MV-4-11 (cell line): ENCODE results near the gene ZNF823.

Experiments used
- DNase-seq: peaks from one replicate; lab custom pipeline; 2025; lab: John Stamatoyannopoulos, UW

ZNF823 gene

DNA sequence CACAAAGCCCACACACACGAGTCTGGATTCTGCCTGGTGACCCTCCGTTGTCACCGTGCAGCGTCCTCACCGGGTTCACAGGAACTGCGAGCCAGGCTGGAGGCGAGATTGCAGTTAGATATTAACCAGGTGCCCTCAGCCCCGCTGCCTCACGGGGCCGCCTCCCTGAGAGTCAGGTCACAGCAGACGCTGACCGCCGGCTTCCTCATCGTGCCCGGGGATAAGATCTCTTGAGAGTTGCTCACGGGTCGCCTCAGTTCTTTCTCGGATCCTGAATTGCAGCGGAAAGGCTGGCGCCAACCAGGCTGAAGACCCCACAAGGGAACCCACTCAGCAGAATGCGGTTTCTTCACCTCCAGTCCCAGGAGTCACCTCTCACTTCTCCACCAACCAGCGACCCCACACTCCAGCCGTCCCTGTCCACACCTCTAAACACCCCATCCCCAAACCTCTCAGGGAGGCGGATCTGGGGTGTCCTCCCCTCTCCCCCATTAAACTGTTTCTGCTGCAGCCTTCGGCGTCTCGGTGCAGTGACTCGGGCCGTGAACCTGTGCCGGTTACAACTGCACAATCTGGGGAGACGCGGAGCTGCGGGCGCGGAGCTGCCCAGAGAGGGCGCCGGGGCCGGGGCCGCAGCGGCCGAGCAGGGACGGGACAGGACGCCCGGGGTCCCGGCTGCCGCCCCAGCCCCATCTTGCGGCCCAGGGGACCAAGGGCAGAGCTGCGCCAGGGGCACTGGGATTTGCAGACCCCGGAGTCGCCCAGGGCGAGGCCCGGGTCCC lies 591 bp downstream of the ZNF823 start:
- peak; percentile 14 for DNase-seq

DNA sequence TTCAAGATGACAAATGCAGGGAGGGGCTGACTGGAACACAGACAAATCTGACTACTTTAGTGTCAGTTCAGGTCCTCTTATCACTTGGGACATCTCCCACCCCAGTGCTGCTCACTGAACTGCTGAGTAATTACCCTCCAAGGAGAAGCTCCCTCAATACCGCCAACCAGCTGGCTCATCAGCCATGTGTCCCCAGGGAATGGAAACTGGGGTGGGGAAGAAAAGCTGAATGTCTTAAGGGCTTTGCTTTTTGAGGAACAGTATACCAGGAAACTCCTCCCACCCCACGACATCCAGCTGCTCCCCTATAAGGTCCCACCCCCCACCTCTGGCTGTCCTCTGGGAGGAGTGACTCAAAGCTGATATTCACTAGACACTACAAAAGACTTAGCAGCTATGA lies 2.0 kb downstream of the ZNF823 start:
- DNase-seq: peak; percentile 95

DNA sequence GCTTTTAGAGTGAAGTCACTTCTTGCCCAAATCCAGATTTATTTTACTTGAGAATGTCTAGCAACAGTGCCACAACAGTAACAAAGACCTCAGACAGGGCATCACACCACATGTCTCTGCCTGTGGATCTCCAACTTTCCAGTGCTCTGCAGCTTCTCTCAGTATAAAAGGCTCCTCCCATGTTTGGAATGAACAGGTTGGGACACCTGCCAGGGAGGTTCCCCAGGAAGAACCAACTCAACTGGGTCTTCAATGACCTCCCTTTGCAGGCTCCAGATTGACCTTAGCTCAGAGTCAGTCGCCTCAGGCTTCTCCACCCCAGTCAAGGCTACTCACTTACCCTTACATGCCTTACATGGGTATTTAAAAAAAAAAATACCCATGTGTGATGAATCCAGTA lies 3.4 kb downstream of the ZNF823 start:
- no peak for DNase-seq

DNA sequence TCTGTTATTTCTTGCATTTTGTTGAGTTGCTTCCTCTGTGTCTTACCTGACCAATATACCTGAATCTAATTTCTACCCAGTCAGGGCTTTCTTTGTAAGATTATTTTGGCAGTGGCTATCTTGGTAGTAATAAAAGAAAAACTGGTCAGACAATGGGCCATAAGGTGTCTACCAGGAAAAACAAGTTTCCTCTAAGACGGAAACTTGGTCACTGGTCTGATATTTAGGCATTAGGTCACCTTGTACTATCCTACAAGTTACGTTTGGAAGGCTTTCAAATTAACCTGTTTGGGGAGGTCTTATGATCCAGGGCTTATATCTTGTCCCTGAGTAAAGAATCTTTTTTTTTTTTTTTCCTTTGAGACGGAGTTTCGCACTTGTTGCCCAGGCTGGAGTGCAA lies 9.2 kb downstream of the ZNF823 start:
- DNase-seq: no peak

DNA sequence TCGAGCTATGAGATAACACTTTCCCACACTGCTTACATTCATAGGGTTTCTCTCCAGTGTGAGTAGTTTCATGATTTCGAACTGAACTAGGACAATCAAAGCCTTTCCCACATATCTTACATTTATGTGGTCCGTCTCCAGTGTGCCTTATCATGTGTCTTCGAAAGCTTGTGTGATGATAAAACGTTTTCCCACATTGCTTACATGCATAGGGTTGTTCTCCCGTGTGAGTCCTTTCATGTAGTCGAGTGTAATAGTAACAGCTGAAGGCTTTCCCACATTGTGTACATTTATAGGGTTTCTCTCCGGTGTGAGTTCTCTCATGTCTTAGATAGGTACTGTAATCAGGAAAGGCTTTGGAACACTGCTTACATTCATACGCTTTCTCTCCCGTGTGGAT lies 16.3 kb downstream of the ZNF823 start:
- no peak for DNase-seq

DNA sequence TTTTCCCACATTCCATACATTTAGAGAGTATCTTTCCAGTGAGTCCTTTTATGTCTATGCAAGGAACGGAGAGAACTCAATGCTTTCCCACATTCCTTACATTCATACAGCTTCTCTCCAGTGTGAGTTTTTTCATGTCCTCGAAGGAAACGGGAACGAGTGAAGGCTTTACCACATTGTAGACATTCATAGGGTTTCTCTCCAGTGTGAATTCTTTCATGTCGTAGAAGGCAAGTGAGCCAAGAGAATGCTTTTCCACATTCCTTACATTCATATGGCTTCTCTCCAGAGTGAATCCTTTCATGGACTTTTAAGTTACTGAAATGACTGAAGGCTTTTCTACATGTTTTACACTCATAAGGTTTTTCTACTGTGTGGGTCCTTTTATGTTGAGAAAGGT lies 17.1 kb downstream of the ZNF823 start:
- DNase-seq: no peak

DNA sequence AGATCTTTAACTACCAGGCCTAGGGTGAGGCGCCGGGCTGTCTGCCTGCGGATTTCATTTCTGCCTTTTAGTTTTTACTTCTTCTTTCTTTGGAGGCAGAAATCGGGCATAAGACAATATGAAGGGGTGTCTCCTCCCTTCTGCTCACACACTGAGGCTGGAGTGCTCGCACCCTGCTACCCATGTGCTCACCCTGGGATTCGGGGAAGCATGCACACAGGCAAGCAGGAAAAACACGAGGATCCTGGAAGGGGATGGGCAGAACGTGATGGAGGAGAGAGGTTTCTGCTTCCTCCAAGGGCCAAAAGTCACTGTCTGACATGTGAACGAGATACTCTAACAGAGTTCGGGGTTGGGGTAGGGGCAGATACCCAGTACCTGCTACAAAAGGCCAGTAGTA lies 28.4 kb downstream of the ZNF823 start:
- peak; percentile 56 for DNase-seq

DNA sequence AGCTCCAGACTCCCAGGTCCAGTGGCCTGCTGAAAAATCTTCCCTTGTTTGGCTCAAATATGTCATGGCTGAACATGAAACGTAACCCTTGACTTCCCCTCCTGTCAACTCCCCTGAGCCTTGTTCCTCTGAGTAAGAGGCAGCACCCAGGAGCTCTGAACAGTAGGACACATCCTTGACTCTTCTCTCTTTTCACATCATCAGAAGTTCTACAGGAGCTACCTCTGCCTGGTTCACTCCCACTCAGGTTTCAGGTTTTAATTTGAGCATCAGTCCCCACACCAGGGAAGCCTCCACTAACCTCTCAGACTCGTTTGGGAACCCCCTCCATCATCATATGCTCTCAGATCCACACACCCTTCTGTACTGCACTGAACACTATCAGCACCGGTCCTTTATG lies 30.3 kb downstream of the ZNF823 start:
- no peak for DNase-seq

DNA sequence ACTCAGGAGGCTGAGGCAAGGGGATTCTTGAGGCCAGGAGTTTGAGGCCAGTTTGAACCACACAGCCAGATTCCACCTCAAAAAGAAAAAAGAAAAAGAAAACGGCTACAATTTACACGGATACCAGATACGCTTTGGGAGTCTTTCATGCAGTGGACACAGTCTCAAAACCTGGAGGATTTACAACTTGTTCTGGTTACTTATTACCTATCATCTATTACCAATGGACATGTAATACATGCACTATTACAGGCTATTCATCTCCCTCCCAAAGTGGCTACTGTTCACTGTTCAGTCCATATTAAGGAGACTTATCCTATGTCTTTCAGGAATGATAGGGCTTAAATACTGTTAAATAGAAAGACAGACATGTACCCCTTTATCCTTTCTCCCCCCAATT lies 33.3 kb downstream of the ZNF823 start:
- DNase-seq: no peak

DNA sequence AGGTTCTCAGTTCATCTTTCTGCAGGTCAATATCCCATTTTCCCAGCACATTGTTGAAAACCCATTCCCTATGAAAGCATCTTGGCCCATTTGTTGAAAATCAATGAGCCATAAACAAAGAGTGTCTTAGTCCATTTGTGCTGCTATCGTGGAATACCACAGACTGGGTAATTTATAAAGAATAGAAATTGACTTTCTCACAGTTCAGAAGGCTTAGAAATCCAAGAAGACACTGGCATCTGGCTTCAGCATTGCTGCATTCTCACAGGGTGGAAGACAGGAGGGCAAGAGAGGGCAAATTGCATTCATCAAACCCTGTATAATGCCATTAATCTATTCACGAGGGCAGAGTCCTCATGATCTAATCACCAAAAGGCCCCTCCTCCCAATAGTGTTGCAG lies 34.1 kb downstream of the ZNF823 start:
- DNase-seq: no peak

DNA sequence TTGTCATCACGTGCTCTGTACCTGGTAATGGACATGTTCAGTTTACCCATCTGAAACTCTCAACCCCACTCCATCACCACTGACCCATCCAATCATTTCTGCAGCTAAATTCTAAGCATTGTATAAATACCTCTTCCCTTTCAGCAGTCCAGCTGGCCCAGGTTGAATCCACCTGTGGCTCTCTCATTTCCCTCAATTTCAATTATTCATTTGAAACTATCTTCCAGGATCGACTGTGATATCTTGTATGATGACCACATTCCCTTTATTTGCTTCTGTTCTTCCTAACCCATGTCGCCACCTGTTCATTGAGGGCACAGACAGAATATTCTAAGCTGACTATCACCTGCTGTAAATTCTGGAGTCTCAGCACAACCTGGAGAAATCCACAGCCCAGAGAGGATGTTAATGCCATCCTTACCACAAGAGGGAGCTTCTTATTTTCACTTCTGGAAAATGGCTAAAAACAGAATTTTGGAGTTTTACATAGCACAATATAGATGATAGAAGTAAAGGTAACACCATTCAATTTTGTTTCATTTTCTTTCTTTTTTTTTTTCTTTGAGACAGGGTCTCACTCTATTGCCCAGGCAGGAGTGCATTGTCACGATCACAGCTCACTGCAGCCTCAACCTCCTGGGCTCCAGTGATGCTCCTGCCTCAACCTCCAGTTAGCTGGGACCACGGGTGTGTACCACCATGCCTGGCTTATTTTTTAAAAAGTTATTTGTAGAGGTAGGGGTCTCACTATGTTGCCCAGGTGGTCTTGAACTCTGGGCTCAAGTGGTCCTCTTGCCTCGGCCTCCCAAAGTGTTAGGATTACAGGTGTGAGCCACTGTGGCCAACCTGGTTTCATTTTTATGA lies 38.6 kb downstream of the ZNF823 start:
- peak; percentile 33 for DNase-seq

DNA sequence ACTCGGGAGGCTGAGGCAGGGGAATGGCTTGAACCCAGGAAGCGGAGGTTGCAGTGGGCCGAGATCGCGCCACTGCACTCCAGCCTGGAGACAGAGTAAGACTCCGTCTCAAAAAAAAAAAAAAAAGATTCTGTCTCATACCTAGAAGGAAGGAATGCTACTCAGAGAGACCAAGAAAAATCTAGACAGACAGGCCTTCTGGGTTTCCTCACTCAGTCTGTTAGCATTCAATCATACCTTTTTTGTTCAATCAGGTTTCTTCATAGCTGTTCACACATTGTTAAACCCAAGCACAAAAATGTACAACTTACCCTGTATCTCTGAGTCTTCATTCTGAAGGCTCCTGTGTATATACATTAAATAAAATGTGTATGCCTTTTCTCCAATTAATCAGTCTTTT lies 40.5 kb downstream of the ZNF823 start:
- DNase-seq: no peak

DNA sequence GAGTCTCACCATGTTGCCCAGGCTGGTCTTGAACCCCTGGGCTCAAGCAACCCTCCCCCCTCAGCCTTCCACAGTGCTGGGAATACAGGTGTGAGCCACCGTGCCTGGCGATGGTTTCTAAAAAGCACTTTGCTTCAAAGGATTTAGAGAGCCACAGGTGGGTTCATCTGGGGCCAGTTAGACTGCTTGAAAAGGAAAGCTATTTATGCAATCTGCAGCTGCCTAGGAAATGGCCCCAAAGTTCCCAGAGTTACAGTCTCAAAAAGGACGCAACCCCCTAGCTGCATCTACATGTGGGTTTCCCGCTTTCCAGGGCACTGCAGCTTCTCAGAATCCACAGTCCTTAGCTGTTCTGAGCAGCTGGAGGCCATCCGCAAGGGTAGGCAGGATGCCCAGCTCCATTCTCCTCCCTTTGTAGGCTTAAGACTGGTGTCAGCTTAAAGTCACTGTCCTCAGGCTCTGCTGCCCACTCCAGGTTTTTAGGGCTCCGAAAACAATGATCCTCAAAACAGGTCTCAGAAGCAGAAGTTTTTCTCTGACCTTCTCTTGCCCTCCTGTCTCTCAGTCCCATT lies 41.4 kb downstream of the ZNF823 start:
- DNase-seq: no peak

DNA sequence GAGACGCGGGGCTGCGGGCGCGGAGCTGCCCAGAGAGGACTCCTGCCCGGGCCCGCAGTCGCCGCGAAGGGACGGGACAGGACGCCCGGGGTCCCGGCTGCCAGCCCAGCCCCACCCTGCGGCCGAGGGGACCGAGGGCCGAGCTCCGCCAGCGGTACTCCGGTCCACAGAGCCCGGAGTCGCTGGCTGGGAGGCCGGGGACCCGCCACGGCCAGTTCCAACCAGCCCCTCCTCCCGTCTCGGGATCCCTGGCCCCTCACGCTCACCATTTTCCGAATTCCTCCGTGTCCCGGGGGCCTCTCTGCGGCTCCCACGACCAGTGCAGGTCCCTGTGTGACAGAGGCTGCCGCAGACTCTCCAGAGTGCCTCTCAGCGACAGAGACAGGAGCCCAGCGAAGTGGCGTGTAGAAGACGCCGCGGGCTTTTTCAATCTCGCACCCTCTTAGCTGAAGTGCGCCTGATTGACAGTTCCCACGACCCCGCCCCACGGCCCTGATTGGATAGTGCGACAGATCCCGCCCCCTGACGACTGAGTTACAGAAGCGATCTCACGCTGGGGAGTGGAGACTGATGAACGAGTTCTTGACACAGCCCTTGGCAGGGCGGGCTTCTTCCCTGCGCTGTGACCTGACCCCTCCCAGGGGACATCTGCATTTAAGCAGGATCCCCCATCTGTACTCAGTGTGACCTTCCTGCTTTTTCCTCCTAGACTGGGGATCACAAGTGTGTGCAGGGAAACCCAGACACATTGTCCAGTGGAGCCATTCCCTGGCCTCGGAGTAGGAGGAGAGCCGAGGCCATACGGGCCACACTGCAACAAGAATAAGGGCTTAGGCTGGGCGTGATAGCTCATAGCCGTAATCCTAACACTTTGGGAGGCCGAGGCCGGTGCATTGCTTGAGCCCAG lies 44.0 kb downstream of the ZNF823 start:
- no peak for DNase-seq

DNA sequence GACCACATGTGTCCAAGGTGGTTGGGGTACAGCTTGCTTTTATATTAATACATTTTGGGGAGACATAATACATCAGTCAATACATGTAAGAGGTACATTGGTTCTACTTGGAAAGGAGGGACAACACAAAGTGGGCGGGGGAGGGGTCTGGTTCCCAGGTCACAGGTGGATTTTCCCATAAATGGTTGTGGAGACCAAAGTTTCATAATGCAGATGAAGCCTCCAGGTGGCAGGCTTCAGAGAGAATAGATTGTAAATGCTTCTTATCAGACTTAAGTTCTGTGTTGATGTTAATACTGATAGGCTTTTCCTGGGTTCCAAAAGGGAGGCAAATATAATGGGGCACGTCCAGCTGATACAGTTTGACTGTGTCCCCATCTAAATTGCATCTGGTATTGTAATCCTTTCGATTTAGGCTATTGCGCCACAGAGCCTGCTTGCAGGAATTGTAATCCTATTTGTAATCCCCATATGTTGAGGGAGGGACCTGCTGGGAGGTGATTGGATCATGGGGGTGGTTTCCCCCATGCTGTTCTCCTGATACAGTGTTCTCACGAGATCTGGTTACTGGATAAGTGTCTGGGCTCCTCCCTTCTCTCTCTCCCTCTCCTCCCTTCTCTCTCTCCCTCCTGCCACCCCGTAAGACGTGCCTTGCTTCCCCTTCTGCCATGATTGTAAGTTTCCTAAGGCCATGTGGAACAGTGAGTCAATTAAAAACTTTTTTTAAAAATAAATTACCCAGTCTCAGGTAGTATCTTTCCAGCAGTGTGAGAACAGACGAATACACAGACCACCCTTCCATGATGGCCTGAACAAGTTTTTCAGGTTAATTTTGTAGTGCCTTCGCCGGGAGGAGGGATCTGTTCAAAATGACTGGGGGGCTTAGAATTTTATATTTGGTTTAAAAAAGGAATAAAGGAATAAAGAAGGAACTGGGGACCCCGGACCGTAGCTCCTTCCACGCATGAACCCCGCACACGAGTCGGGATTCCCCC lies 44.9 kb downstream of the ZNF823 start:
- DNase-seq: no peak

DNA sequence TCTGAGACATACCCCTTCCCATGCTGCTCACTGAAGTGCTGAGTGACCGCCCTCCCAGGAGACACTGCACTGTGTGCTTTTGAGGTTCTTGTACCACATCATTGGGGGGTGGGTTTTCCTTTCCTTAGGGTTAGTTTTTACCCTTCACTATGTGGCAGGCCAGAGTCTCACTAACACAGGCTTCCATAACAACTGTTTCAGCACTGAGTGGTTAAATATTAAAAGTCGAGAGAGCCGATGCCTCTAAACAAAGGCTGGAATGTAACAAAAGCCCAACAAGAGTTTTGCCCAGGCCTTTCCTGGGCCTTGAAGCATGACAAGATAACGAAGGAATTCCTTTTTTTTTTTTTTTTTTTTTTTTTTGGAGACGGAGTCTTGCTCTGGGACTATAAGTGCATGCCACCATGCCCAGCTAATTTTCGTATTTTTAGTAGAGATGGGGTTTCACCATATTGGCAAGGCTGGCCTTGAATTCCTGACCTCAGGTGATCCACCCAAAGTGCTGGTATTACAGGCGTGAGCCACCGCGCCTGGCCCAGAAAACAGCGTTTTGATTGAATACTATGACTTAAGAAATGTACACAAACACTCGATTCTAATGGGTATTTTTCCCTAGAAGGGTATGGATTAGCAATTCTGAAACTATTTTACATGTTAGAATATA lies 46.5 kb downstream of the ZNF823 start:
- no peak for DNase-seq

DNA sequence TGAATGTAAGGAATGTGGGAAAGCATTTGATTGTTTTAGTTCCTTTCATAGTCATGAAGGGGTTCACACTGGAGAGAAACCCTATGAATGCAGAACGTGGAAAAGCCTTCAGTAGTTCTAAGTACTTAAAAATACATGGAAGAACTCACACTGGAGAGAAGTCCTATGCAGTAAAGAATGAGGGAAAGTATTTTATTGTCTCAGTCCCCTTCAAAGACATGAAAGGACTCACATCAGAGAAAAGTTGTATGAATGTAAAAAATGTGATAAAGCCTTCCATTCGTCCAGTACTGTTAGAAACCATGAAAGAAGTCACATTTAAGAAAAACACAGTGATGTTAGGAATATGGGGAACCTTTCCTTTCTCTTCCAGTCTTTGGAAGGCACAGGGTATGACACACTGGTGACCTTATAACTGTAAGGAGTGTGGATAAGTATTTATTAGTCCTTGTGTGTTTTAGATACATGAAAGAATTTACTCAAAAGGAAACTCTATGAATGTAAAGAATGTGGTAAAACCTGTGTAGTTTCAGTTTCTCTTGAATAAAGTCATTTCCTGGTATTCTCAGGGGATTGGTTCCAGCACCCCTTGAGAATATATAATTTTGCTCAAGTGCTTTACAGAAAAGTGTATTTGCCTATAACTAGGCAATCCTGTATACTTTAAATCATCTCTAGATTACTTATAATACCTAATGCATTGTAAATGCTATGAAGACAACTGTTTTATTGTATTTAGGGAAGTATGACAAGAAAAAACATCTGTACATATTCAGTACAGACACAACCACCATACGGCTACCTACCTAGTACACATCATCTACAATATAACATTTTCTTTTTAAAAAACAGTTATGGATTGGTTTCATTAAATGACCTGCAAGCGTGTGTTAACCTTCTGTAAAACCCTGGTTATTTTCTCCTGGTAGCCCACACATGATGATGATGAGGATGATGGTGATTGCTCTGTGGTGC lies 52.8 kb downstream of the ZNF823 start:
- DNase-seq: no peak

DNA sequence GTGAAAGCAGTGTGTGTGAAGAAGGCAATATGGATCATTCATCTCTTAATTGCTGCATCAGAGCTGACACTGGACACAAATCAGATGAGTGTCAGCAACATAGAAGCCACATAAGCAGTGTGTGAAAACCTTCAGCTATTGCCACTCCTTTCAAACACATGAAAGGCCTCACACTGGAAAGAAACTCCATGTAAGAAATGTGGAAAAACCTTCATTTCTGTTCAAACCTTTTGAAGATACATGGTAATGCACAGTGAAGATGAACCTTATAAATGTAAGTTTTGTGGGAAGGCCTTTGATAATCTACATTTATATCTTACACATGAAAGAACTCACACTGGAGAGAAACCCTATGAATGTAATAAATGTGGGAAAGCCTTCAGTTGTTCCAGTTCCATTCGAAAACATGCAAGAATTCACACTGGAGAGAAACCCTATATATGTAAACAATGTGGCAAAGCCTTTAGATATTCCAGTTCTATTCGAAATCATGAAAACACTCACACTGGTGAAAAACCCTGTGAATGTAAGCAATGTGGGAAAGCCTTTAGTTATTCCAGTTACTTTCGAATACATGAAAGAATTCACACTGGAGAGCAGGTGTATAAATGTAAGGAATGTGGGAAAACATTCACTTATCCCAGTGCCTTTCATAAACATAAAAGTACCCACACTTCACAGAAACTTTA lies 53.6 kb downstream of the ZNF823 start:
- no peak for DNase-seq
